IPS DF 6.9 (cell line): ENCODE data around the gene MBD4.
"Not testable (repeated sequence)": the region's sequence is repeated elsewhere in the genome, so short reads cannot be mapped to it uniquely, and the experiment has no call there.

Experiments used
- DNase-seq: peaks from one replicate; pipeline ENCODE4 v3.0.0-alpha.2; 2013; ENCODE audit warnings: low read depth, low spot score
- H3K27ac ChIP-seq: one replicate; pipeline ENCODE4 v1.5.1; 2013; ENCODE audit warnings: low read length, control low read depth
- H3K27me3 ChIP-seq: 2 replicates; pipeline ENCODE4 v1.6.1; 2013; ENCODE audit warnings: mild to moderate bottlenecking, low read length; ENCODE audit not compliant: control insufficient read depth, insufficient read depth
- H3K36me3 ChIP-seq: 2 replicates; pipeline ENCODE4 v1.6.1; 2013; ENCODE audit warnings: low read length; ENCODE audit not compliant: control insufficient read depth, insufficient read depth
- H3K4me1 ChIP-seq: 2 replicates; pipeline ENCODE4 v1.6.1; 2013; ENCODE audit warnings: low read length; ENCODE audit not compliant: control insufficient read depth, insufficient read depth
- H3K4me3 ChIP-seq: 2 replicates; pipeline ENCODE4 v1.5.1; 2013; ENCODE audit warnings: mild to moderate bottlenecking, low read length
- H3K9me3 ChIP-seq: 2 replicates; pipeline ENCODE4 v1.6.1; 2013; ENCODE audit warnings: low read length, inconsistent platforms; ENCODE audit not compliant: control insufficient read depth, insufficient read depth
- WGBS: extraction: QIAGEN DNeasy Blood & Tissue Kit; methylation state at CpG from one replicate; pipeline ENCODE4 v1.1.7; 2013; ENCODE audit warnings: mixed read lengths, missing lambda C conversion rate; ENCODE audit not compliant: insufficient read length, insufficient coverage; 5-methylcytosine and 5-hydroxymethylcytosine counted together

MBD4 gene

DNA sequence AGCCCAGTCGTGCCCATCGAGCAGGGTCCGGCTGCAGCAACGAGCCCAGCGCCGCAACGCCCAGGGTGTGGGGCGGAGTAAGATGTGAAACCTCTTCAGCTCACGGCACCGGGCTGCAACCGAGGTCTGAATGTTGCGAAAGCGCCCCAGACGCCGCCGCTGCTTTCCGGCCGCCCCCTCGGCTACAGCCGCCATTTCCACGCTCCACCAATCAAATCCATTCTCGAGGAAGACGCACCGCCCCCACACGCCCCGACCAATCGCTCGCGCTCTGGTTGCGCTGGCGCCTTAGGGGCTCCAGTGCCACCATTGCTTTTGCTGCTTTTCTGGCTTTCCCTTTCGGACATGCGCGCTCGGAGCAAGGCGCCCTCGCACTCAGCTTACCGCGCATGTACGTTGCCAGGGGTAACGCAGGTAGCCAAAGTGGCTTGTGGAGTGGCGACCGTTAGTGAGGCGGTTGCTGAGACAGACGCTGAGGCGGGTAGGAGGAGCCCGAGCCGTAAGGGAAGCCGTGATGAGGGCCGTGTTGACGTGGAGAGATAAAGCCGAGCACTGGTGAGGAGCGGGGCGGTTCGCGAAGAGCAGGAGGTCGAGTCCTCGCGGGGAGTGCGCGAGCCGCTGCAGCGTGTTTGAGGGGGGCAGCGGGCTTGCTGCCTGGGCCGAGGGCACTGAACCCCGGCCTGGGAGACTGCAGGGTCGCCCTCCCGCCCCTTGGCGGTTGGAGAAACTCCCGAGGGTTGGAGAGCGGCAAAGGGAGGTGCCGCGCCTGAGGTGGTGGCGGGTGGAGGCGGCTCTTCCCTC, at the start of gene MBD4, which contains the start of gene IFT122:
MBD4 (minus strand) TSS at position 132 of the 801 bp plus-strand sequence; CDS start at position 17, 115 bp downstream.
IFT122 (plus strand) TSS at position 408 of the 801 bp plus-strand sequence; CDS start at position 515, 107 bp downstream.
- H3K27me3 ChIP-seq: no peaks in the 10 kb centered on the region
- peak; percentile 98 for DNase-seq
- peak within 1 kb of the TSS; percentile 77 for H3K4me3 ChIP-seq
- H3K36me3 ChIP-seq: peaks cover 7% of the 10 kb centered on the region; the same call in 1 of the 2 replicates
- H3K4me1 ChIP-seq: peaks cover 2% of the 10 kb centered on the region; the same call in 1 of the 2 replicates
- no CpG with 5 or more reads among the region's 75 CpGs for WGBS
- H3K9me3 ChIP-seq: no peaks in the 10 kb centered on the region
- H3K27ac ChIP-seq: no peak within 1 kb of the TSS

GRCh38 chr3:129489258-129489657, 49.5 kb upstream of the MBD4 start:
- H3K4me1 ChIP-seq, H3K27me3 ChIP-seq, H3K36me3 ChIP-seq, H3K4me3 ChIP-seq, H3K27ac ChIP-seq, H3K9me3 ChIP-seq, DNase-seq: not testable (repeated sequence)
- no CpG with 5 or more reads among the region's 10 CpGs for WGBS

DNA sequence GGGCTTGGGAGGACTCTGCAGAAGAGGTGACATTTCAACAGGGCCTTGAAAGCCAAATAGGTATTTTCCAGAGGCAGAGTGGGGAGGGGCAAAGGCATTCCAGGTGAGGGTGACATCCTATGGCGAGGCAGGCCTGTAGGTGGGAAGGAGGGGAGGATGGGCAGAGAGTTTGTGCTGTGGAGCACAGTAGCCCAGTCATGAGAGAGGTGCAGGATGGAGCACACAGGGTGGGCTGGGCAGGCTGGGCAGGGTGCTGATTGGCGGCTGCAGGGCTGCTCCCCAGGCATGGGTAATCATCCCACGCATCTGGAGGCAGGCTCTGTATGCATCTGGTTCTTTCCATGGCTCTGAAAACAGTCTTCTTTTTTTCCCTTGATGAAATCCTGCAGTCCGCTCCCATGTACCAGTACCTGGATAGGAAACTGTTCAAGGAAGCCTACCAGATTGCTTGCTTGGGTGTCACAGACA, 48.2 kb upstream of the MBD4 start:
- not testable (repeated sequence) for H3K4me1 ChIP-seq, H3K9me3 ChIP-seq, H3K27ac ChIP-seq, H3K27me3 ChIP-seq, H3K4me3 ChIP-seq, DNase-seq, H3K36me3 ChIP-seq
- no CpG with 5 or more reads among the region's 4 CpGs for WGBS

DNA sequence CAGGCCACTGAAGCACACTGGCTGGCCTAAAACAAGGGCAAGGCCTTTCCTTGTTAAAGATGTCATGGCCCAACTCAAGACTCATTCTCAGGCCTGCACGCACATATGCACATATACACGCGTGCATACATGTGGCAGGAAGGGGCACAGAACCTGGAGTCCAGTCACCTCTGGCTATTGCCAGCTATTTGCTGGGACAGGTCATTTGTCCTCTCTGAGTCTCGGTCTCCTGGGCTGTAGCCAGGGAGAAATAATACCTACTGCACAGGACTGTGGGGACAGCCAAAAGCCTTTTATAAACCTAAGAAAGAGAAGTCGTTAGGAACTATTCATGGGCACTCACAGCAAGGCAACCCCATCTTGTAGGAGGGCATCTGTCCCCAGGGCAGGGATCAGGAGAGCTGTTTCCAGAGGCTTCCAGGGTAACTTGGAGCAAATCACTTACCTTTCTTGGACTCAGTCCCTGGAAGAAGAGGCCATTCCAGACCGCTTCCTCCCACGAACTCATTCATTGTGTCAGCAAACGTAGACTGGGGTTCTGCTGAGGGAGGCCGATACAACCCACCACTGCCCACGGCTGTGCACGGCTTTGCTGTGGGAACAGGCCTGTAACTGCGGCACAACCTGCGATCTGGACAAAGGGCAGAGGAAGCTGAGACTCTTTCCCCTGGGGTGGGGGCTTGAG, 47.6 kb upstream of the MBD4 start:
- Histone ChIP-seq H3K9me3 (no peaks in the 10 kb centered on the region), H3K4me1 (peaks cover 9% of the 10 kb centered on the region), H3K27ac (no peak overlapping the region), H3K36me3 (0 out of 2 replicates have a peak, but pooled peaks cover 3% of the 10 kb centered on the region), H3K4me3 (no peak overlapping the region), H3K27me3 (no peaks in the 10 kb centered on the region)
- no peak for DNase-seq
- WGBS: no CpG with 5 or more reads among the region's 13 CpGs

- Histone ChIP-seq H3K4me3 (no peak overlapping the region), H3K27ac (no peak overlapping the region), H3K9me3 (no peaks in the 10 kb centered on the region), H3K4me1 (peaks cover 9% of the 10 kb centered on the region), H3K36me3 (0 out of 2 replicates have a peak, but pooled peaks cover 3% of the 10 kb centered on the region), H3K27me3 (no peaks in the 10 kb centered on the region)
- WGBS: no CpG with 5 or more reads among the region's 2 CpGs
- no peak for DNase-seq
Observed at GRCh38 chr3:129486664-129487035, 46.9 kb upstream of the MBD4 start.

GRCh38 chr3:129485721-129486663, 46.2 kb upstream of the MBD4 start:
- DNase-seq: no peak
- Histone ChIP-seq H3K4me3 (no peak overlapping the region; the same call in 1 of the 2 replicates), H3K27me3 (no peaks in the 10 kb centered on the region), H3K27ac (no peak overlapping the region), H3K9me3 (no peaks in the 10 kb centered on the region), H3K36me3 (0 out of 2 replicates have a peak, but pooled peaks cover 3% of the 10 kb centered on the region), H3K4me1 (peaks cover 9% of the 10 kb centered on the region)
- no CpG with 5 or more reads among the region's 11 CpGs for WGBS

GRCh38 chr3:129485146-129485545, 45.4 kb upstream of the MBD4 start:
- not testable (repeated sequence) for H3K27me3 ChIP-seq, H3K36me3 ChIP-seq, H3K4me3 ChIP-seq, H3K27ac ChIP-seq, H3K4me1 ChIP-seq, H3K9me3 ChIP-seq, DNase-seq
- no CpG with 5 or more reads among the region's 6 CpGs for WGBS

DNA sequence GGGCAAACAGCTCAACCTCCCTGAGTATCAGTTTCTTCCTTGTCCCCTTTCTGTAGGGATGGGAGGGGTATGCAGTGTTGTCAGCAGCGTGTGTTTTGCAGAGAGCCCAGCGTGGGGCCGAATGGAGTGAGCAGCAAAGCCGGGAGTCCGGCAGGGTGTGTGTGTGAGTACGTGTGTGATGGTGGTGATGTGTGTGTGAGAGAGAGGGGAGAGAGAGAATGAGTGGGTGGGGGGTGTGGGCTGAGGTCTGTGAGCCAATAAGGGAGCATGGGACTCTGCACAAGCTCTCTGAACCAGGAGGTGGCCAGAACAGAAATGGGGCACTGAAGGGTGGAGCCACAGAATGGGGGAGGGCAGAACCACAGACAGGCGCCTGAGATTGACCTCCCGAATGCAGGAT, 44.1 kb upstream of the MBD4 start:
- H3K4me1 ChIP-seq: peaks cover 9% of the 10 kb centered on the region
- no peak for DNase-seq
- no peaks in the 10 kb centered on the region for H3K27me3 ChIP-seq
- H3K36me3 ChIP-seq: 0 out of 2 replicates have a peak, but pooled peaks cover 3% of the 10 kb centered on the region
- H3K27ac ChIP-seq: no peak overlapping the region
- H3K4me3 ChIP-seq: no peak overlapping the region
- H3K9me3 ChIP-seq: no peaks in the 10 kb centered on the region
- 100% methylated on average over 1 of the region's 8 CpGs for WGBS

- no CpG with 5 or more reads among the region's 1 CpG for WGBS
- H3K27ac ChIP-seq: no peak overlapping the region
- peaks cover 9% of the 10 kb centered on the region for H3K4me1 ChIP-seq
- no peak for DNase-seq
- H3K4me3 ChIP-seq: no peak overlapping the region
- H3K9me3 ChIP-seq: no peaks in the 10 kb centered on the region
- 0 out of 2 replicates have a peak, but pooled peaks cover 3% of the 10 kb centered on the region for H3K36me3 ChIP-seq
- H3K27me3 ChIP-seq: no peaks in the 10 kb centered on the region
Observed at GRCh38 chr3:129482721-129483120, 43.0 kb upstream of the MBD4 start.
